GM12878 (cell line): ENCODE data around the gene COQ3.

Experiments
- CBX3 ChIP-seq: fragments of 200-600 bp; sonication (generic); IDR thresholded peaks from 2 replicates; pipeline ENCODE4 v1.6.1; 2016; ENCODE audit warnings: low read depth, borderline replicate concordance
- CTCF ChIP-seq, 3 experiments: IDR thresholded peaks in 2 of 3; conservative IDR thresholded peaks in 1 of 3; 2 replicates each; pipeline ENCODE4 v1.5.1; 2011; ENCODE audit warnings: low read depth in 3 of 3, low read length in 3 of 3, mild to moderate bottlenecking in 3 of 3, control low read depth in 2 of 3, moderate library complexity in 2 of 3, inconsistent platforms in 1 of 3, mixed read lengths in 1 of 3; ENCODE audit not compliant: control insufficient read depth in 2 of 3, insufficient read depth in 1 of 3; ENCODE audit errors: extremely low read depth in 1 of 3
- EZH2 ChIP-seq: IDR thresholded peaks from 2 replicates; pipeline ENCODE4 v1.6.1; 2012; ENCODE audit warnings: low read depth, mild to moderate bottlenecking, control low read depth, inconsistent platforms, low read length, borderline replicate concordance; ENCODE audit not compliant: control insufficient read depth
- HDGF ChIP-seq: fragments of 450-650 bp; IDR thresholded peaks from 2 replicates; pipeline ENCODE4 v1.6.1; 2016; ENCODE audit warnings: antibody characterized with exemption
- POLR2A ChIP-seq: IDR thresholded peaks from 2 replicates; pipeline ENCODE4 v1.6.1; 2011; ENCODE audit warnings: low read depth, mild to moderate bottlenecking, low read length
- RCOR1 ChIP-seq: conservative IDR thresholded peaks from 2 replicates; pipeline ENCODE4 v1.6.1; 2012; ENCODE audit warnings: low read depth, low read length, improper control_type of control experiment
- REST ChIP-seq: IDR thresholded peaks from 2 replicates; pipeline ENCODE4 v1.6.1; 2012; ENCODE audit warnings: mild to moderate bottlenecking, low read depth, low read length
- SMC3 ChIP-seq: IDR thresholded peaks from 2 replicates; pipeline ENCODE4 v1.6.1; 2011; ENCODE audit warnings: low read length, improper control_type of control experiment, borderline replicate concordance
- USF1 ChIP-seq: IDR thresholded peaks from 2 replicates; pipeline ENCODE4 v1.6.1; 2011; ENCODE audit warnings: borderline replicate concordance, low read depth, mild to moderate bottlenecking, moderate library complexity, mixed read lengths, low read length; ENCODE audit not compliant: insufficient read depth; ENCODE audit errors: extremely low read length
- ZNF687 ChIP-seq: fragments of 450-650 bp; IDR thresholded peaks from 2 replicates; pipeline ENCODE4 v1.6.1; 2017; ENCODE audit warnings: mild to moderate bottlenecking, moderate library complexity
- ZSCAN29 ChIP-seq: fragments of 450-650 bp; IDR thresholded peaks from 2 replicates; pipeline ENCODE4 v1.6.1; 2017; ENCODE audit warnings: mild to moderate bottlenecking, moderate library complexity
- ZZZ3 ChIP-seq: IDR thresholded peaks from 2 replicates; pipeline ENCODE4 v1.6.1; 2011; ENCODE audit warnings: low read depth; ENCODE audit not compliant: control insufficient read depth, insufficient read length

- TF ChIP-seq HDGF (no peak), ZNF687 (no peak), POLR2A (no peak), CTCF (IDR thresholded peaks at IDR 0.05 in 2 of 3, conservative IDR thresholded peaks at IDR 0.05 in 1 of 3; ENCODE audit: control insufficient read depth in 2 of 3, extremely low read depth in 1 of 3, insufficient read depth in 1 of 3, low read depth in 3 of 3, low read length in 3 of 3) (no peak), REST (no peak), SMC3 (no peak), CBX3 (no peak), USF1 (no peak), ZZZ3 (no peak), ZSCAN29 (no peak), RCOR1 (no peak), EZH2 (no peak)
Measured at GRCh38 chr6:99356641-99357040, 37.4 kb downstream of the COQ3 start.
